Measurements from ENCODE around the gene MVB12B. TPM values are rescaled to one million over a fixed set of nuclear protein-coding genes. Genes with fewer than 3 reads are reported as not detected.

MVB12B gene
- total and polyA plus RNA-seq, 10 donors: 2.8 to 52.4 (median 34.8) TPM

GRCh38 chr9:126360073-126360472 is 33.4 kb downstream of the MVB12B start:
- no peak for TF ChIP-seq POLR2A (IDR thresholded peaks at IDR 0.05)
- TF ChIP-seq CTCF (IDR thresholded peaks at IDR 0.05 in 8 of 11, conservative IDR thresholded peaks at IDR 0.05 in 3 of 11): no peak
- TF ChIP-seq POLR2AphosphoS5 (IDR thresholded peaks at IDR 0.05): no peak
- WGBS, 5 donors: 69 to 95% (median 86%) methylated on average over 1 of the region's 1 CpG
- Histone ChIP-seq H3K27ac (no peak overlapping the region), H3K9me3 (peaks cover 4 to 46% (median 41%) of the 10 kb centered on the region in 8 donors), H3K4me1 (peaks cover 0 to 10% (median 5%) of the 10 kb centered on the region in 6 donors), H3K27me3 (replicated peaks in 1 of 7) (no peaks in the 10 kb centered on the region), H3K36me3 (peaks cover 0 to 20% (median 0%) of the 10 kb centered on the region in 6 donors), H3K4me3 (no peak overlapping the region)
- intact Hi-C loops (cut with DNase I; ENCODE audit: low total_unique reads): no loop called here
- no peak for DNase-seq

- Histone ChIP-seq H3K4me3 (no peak overlapping the region), H3K27me3 (replicated peaks in 1 of 7) (no peaks in the 10 kb centered on the region), H3K4me1 (peaks cover 0 to 14% (median 5%) of the 10 kb centered on the region in 6 donors), H3K9me3 (peaks cover 4 to 46% (median 41%) of the 10 kb centered on the region in 8 donors), H3K36me3 (peaks cover 0 to 20% (median 0%) of the 10 kb centered on the region in 6 donors), H3K27ac (no peak overlapping the region)
- DNase-seq: no peak
- TF ChIP-seq POLR2A (IDR thresholded peaks at IDR 0.05): no peak
- TF ChIP-seq CTCF (IDR thresholded peaks at IDR 0.05 in 8 of 11, conservative IDR thresholded peaks at IDR 0.05 in 3 of 11): no peak
- TF ChIP-seq POLR2AphosphoS5 (IDR thresholded peaks at IDR 0.05): no peak
- intact Hi-C loops (cut with DNase I; ENCODE audit: low total_unique reads): no loop called here
- 88 to 99% (median 96%) methylated on average over 3 of the region's 3 CpGs for WGBS, 5 donors
Observed at GRCh38 chr9:126361810-126362238, 35.2 kb downstream of the MVB12B start.

- DNase-seq: no peak
- Histone ChIP-seq H3K9me3 (peaks cover 4 to 46% (median 41%) of the 10 kb centered on the region in 8 donors), H3K27me3 (replicated peaks in 1 of 7) (no peaks in the 10 kb centered on the region), H3K4me3 (no peak overlapping the region), H3K36me3 (peaks cover 0 to 26% (median 0%) of the 10 kb centered on the region in 6 donors), H3K27ac (no peak overlapping the region), H3K4me1 (peaks cover 0 to 17% (median 5%) of the 10 kb centered on the region in 6 donors)
- intact Hi-C loops (cut with DNase I; ENCODE audit: low total_unique reads): no loop called here
- 92 to 98% (median 93%) methylated on average over 6 of the region's 6 CpGs for WGBS, 5 donors
- TF ChIP-seq CTCF (IDR thresholded peaks at IDR 0.05 in 8 of 11, conservative IDR thresholded peaks at IDR 0.05 in 3 of 11): no peak
- no peak for TF ChIP-seq POLR2A (IDR thresholded peaks at IDR 0.05)
- no peak for TF ChIP-seq POLR2AphosphoS5 (IDR thresholded peaks at IDR 0.05)
Observed at GRCh38 chr9:126363250-126363649, 36.6 kb downstream of the MVB12B start.

- Histone ChIP-seq H3K36me3 (peaks cover 0 to 26% (median 0%) of the 10 kb centered on the region in 6 donors), H3K9me3 (peaks cover 4 to 46% (median 41%) of the 10 kb centered on the region in 8 donors), H3K4me3 (no peak overlapping the region), H3K27ac (no peak overlapping the region), H3K27me3 (replicated peaks in 1 of 7) (no peaks in the 10 kb centered on the region), H3K4me1 (peaks cover 0 to 17% (median 5%) of the 10 kb centered on the region in 6 donors)
- 92 to 96% (median 94%) methylated on average over 8 of the region's 8 CpGs for WGBS, 5 donors
- no peak for DNase-seq
- intact Hi-C loops (cut with DNase I; ENCODE audit: low total_unique reads): no loop called here
- TF ChIP-seq CTCF (IDR thresholded peaks at IDR 0.05 in 8 of 11, conservative IDR thresholded peaks at IDR 0.05 in 3 of 11) (no peak), POLR2AphosphoS5 (IDR thresholded peaks at IDR 0.05) (no peak)
Observed at GRCh38 chr9:126363847-126364671, 37.4 kb downstream of the MVB12B start.
